Heart right ventricle (tissue), 16 donors: ENCODE measurements around the gene SRR. TPM values are rescaled to one million over a fixed set of nuclear protein-coding genes. Genes with fewer than 3 reads are reported as not detected.

Source experiments
- ATAC-seq, 8 donors: fragments of 200-7000 bp; cut with Tn5 transposase; one replicate each; pipeline ENCODE4 v1.9.1; 2020; ENCODE audit warnings: mild to moderate bottlenecking in 8 of 8, moderate library complexity in 8 of 8, moderate number of reproducible peaks in 1 of 8
- DNase-seq, 2 donors: peaks; one replicate each; pipeline ENCODE4 v3.0.0-alpha.2; 2020
- H3K27ac ChIP-seq, 10 donors: fragments of 200-600 bp; sonication (generic) in 2 of 10; one replicate each; pipeline versions ENCODE4 v1.5.0 to v1.8.0; 2020 to 2022; ENCODE audit warnings: mild to moderate bottlenecking in 3 of 10
- H3K27me3 ChIP-seq, 7 donors: fragments of 200-600 bp; one replicate each; pipeline ENCODE4 v1.8.0; 2021 to 2022; ENCODE audit warnings: mild to moderate bottlenecking in 2 of 7
- H3K36me3 ChIP-seq, 9 donors: fragments of 200-600 bp; sonication (generic) in 1 of 9; one replicate each; pipeline versions ENCODE4 v1.5.0 to v1.8.0; 2020 to 2022; ENCODE audit warnings: mild to moderate bottlenecking in 2 of 9
- H3K4me1 ChIP-seq, 9 donors: fragments of 200-600 bp; sonication (generic) in 1 of 9; one replicate each; pipeline versions ENCODE4 v1.5.0 to v1.8.0; 2020 to 2022; ENCODE audit warnings: mild to moderate bottlenecking in 4 of 9
- H3K4me3 ChIP-seq, 10 donors: fragments of 200-600 bp; sonication (generic) in 2 of 10; one replicate each; pipeline versions ENCODE4 v1.5.0 to v1.8.0; 2020 to 2022; ENCODE audit warnings: mild to moderate bottlenecking in 7 of 10, moderate library complexity in 2 of 10
- H3K9me3 ChIP-seq, 11 donors: fragments of 200-600 bp in 10 of 11; sonication (generic) in 2 of 11; one replicate each; pipeline versions ENCODE4 v1.5.0 to v1.8.0; 2013 to 2022; ENCODE audit warnings: mild to moderate bottlenecking in 2 of 11, control low read depth in 1 of 11, moderate library complexity in 1 of 11
- WGBS, 2 donors: extraction: QIAGEN DNeasy Blood & Tissue Kit; methylation state at CpG; one replicate each; pipeline ENCODE4 v1.1.7; 2013; ENCODE audit warnings: inconsistent platforms in 1 of 2; 5-methylcytosine and 5-hydroxymethylcytosine counted together
- intact Hi-C, 10 donors: fragments of 100-400 bp; cut with DNase I; formaldehyde crosslinking; loops; one replicate each; pipeline versions ENCODE4 v1.11.1 to v1.14.2; 2022
- polyA plus RNA-seq, 2 donors: library from polyadenylated mRNA; stranded (reverse); fragments of 200-250 nt; gene quantifications; one replicate each; pipeline ENCODE4 v1.2.3, GENCODE V29; 2013
- total RNA-seq, 10 donors: library from RNA; stranded (reverse); fragmentation: NEBNext Ultra II Directional in 3 of 10; extraction: Animal tissue kit (Norgen Biotek cat#: 25700) in 3 of 10; gene quantifications; one replicate each; pipeline versions ENCODE4 v1.2.1 to v1.2.4, GENCODE V29; 2021 to 2023
- TF ChIP-seq, protein P1 (sequence below), 9 donors: fragments of 200-600 bp; sonication (generic) in 2 of 9; IDR thresholded peaks; one replicate each; pipeline versions ENCODE4 v1.5.0 to v1.8.0; 2021 to 2022; ENCODE audit warnings: antibody characterized with exemption in 9 of 9, mild to moderate bottlenecking in 5 of 9, moderate library complexity in 1 of 9
- donor health status: Arrhythmogenic right ventricular cardiomyopathy.
- donor health status: ischemic (EF 13 %, LVEDD 7.1; RV severe dilation, severe dysfunction).
- donor health status: healthy with polysubstance abuse.
- donor health status: DM: no; HTN: yes; CAD: no.
- donor health status: DM: no; HTN: no; CAD: no.
- donor health status: ischemic (EF 25% LVEDD 6.9; RV normal size, moderate dysfunction).
- donor health status: ischemic (EF 25% LVEDD 5.7; RV mildly dilated, moderate dysfunction).
- donor health status: healthy.
- donor health status: DM: yes; HTN: yes; CAD: no.
- donor health status: Ischemic cardiomyopathy.
- donor health status: ischemic (EF 35%, LVEDD 5.7; RV mildly dilated, moderate dysfunction).
- donor health status: nonischemic (EF 11% LVEDD 7.7; RV severe dilation, severe dysfunction).
- donor health status: DM: yes; HTN: yes; CAD: no.
- donor health status: PGD.
- donor health status: ischemic (EF 29% LVEDD 5.4; RV normal size, mild dysfunction).
- donor health status: nonischemic (EF 23%, LVEDD 6.1; RV moderate dilation, normal function).

Gene SRR
- total and polyA plus RNA-seq, 12 donors, result 2.9 to 16.0 (median 9.4) TPM

DNA sequence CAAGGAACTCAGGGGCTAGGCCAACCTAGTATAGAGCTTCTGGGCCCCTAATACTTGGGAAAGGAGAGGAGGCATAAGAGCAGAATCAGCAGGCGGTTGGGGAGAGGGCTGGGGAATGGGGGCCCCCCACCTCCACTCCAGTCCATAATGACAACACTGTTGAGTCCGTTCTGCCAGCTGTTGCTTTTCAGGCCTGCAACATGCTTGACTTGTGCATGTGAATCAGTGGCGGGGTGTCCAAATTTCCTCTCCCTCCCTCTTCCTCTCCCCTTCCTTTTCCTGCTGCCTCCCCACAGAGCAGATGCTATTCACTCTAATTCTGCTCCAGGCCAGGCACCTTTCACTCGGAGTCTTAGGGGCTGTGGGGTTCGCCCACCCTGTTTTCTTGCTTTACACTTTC, 65.3 kb downstream of the SRR start:
- intact Hi-C loops, result loop anchor here in 2 of 10 donors (10.0 kb wide), 1 partner anchor 46 kb away; no protein-coding TSS in a partner anchor
- WGBS, 2 donors, result 69 to 76% methylated on average over 5 of the region's 5 CpGs
- TF ChIP-seq, protein P1, sequence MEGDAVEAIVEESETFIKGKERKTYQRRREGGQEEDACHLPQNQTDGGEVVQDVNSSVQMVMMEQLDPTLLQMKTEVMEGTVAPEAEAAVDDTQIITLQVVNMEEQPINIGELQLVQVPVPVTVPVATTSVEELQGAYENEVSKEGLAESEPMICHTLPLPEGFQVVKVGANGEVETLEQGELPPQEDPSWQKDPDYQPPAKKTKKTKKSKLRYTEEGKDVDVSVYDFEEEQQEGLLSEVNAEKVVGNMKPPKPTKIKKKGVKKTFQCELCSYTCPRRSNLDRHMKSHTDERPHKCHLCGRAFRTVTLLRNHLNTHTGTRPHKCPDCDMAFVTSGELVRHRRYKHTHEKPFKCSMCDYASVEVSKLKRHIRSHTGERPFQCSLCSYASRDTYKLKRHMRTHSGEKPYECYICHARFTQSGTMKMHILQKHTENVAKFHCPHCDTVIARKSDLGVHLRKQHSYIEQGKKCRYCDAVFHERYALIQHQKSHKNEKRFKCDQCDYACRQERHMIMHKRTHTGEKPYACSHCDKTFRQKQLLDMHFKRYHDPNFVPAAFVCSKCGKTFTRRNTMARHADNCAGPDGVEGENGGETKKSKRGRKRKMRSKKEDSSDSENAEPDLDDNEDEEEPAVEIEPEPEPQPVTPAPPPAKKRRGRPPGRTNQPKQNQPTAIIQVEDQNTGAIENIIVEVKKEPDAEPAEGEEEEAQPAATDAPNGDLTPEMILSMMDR (IDR thresholded peaks at IDR 0.05), result no peak
- H3K4me1 ChIP-seq, result peaks cover 14 to 41% (median 30%) of the 10 kb centered on the region in 9 donors
- DNase-seq (no peak), ATAC-seq (no peak)
- no peaks in the 10 kb centered on the region for H3K27me3 ChIP-seq
- no peak overlapping the region for H3K4me3 ChIP-seq
- H3K27ac ChIP-seq, result peak overlapping the region in 1 of 10 donors; percentile 37
- peaks cover 0 to 69% (median 0%) of the 10 kb centered on the region in 9 donors for H3K36me3 ChIP-seq
- no peaks in the 10 kb centered on the region for H3K9me3 ChIP-seq

DNA sequence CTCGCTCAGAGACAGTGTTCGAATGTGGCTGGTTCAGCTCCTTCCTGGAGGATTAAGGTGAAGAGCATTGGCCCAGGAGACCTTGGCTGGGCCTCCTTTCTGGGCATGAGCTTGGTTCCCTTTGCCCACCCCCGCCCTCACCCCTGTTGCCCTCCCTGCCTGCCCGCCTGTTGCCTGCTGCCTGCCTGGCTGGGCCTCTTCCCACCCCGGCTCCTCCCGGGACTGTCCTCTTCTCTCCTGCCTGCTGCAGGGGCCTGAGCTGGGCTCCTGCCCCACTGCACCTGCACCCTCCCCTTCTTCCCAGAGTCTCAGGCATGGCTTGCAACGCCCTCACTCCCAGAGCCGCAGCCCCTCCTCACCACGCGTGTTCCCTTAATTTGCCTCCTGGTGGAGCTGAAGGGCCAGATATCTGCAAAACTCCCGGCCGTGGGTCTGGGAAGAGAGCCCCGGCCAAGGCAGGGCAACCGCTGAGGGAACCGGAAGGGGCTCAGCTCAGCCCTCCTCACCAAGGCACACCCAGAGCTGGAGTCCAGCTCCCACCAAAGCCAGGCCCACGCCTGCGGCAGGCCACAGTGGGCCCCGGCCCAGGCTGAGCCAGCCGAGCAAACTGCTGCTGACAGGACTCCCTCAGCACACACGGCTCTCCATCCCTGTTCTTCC, 65.9 kb downstream of the SRR start:
- intact Hi-C loops, result loop anchor here in 2 of 10 donors (10.0 kb wide), 1 partner anchor 45 kb away; no protein-coding TSS in a partner anchor
- WGBS, 2 donors, result 67 to 69% methylated on average over 20 of the region's 20 CpGs
- H3K27ac ChIP-seq, result no peak overlapping the region
- TF ChIP-seq, protein P1 (IDR thresholded peaks at IDR 0.05), result peak in 2 of 9 donors; percentile 4 to 10
- H3K27me3 ChIP-seq, result no peaks in the 10 kb centered on the region
- ATAC-seq, result peak in 4 of 8 donors; percentile 7 to 25 (median 10)
- peaks cover 0 to 69% (median 0%) of the 10 kb centered on the region in 9 donors for H3K36me3 ChIP-seq
- DNase-seq, result no peak
- H3K9me3 ChIP-seq, result no peaks in the 10 kb centered on the region
- no peak overlapping the region for H3K4me3 ChIP-seq
- peaks cover 14 to 35% (median 23%) of the 10 kb centered on the region in 9 donors for H3K4me1 ChIP-seq

DNA sequence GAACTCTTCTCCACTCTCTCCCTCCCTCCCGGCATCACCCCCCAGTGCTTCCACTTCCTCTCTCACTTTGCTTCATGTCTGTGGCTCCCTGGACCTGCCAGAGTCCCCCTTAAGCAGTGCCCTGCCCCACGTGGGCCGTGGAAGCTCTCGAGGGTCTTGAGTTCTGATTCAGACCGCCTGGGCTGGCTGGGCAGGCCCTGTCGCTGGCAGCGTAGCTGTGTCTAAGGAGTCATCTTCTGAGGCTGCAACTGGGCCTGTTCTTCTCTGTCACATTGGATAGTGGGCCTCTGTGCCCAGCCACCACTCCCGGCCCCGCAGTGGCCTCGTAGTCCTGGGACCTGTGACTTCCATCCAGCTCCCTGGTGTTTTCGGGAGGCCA, 66.5 kb downstream of the SRR start:
- Histone ChIP-seq H3K4me1 (peaks cover 12 to 30% (median 19%) of the 10 kb centered on the region in 9 donors), H3K4me3 (no peak overlapping the region), H3K36me3 (peaks cover 0 to 70% (median 0%) of the 10 kb centered on the region in 9 donors), H3K9me3 (no peaks in the 10 kb centered on the region), H3K27me3 (no peaks in the 10 kb centered on the region), H3K27ac (no peak overlapping the region)
- WGBS, 2 donors, result 88 to 90% methylated on average over 11 of the region's 11 CpGs
- ATAC-seq (no peak), DNase-seq (no peak)
- TF ChIP-seq, protein P1 (IDR thresholded peaks at IDR 0.05), result no peak
- intact Hi-C loops, result no loop called here

- no peak for ATAC-seq
- no peak overlapping the region for H3K4me3 ChIP-seq
- 95% methylated on average over 30 of the region's 30 CpGs for WGBS, 2 donors
Measured at GRCh38 chr17:2371183-2372130, 67.7 kb downstream of the SRR start.

More at GRCh38 chr17:2371183-2372130, 67.7 kb downstream of the SRR start:
- intact Hi-C loops, result no loop called here
- Histone ChIP-seq H3K9me3 (no peaks in the 10 kb centered on the region), H3K4me1 (peaks cover 12 to 30% (median 19%) of the 10 kb centered on the region in 9 donors), H3K27me3 (no peaks in the 10 kb centered on the region), H3K36me3 (peaks cover 0 to 71% (median 3%) of the 10 kb centered on the region in 9 donors), H3K27ac (no peak overlapping the region)
- TF ChIP-seq, protein P1 (IDR thresholded peaks at IDR 0.05), result no peak
- no peak for DNase-seq
